Measurements from ENCODE around the gene CREBL2.
"Not testable (repeated sequence)": the region's sequence is repeated elsewhere in the genome, so short reads cannot be mapped to it uniquely, and the experiment has no call there.

- TF ChIP-seq POLR2AphosphoS5 (IDR thresholded peaks at IDR 0.05; ENCODE audit: low read depth, low read length); POU2F2 (IDR thresholded peaks at IDR 0.05; ENCODE audit: low read depth, low read length); POLR2A (IDR thresholded peaks at IDR 0.05; ENCODE audit: low read depth, low read length); TAF1 (IDR thresholded peaks at IDR 0.05; ENCODE audit: low read depth, low read length); SPI1 (IDR thresholded peaks at IDR 0.05; ENCODE audit: low read depth, low read length); PAX5 (IDR thresholded peaks at IDR 0.05; ENCODE audit: insufficient read depth, low read length, severe bottlenecking): not testable (repeated sequence)
Observed at GRCh38 chr12:12595929-12596328, 15.7 kb upstream of the CREBL2 start.
